Measurements from ENCODE around the gene IL24. TPM values are rescaled to one million over a fixed set of nuclear protein-coding genes. Genes with fewer than 3 reads are reported as not detected.
"Not testable (repeated sequence)": the region's sequence is repeated elsewhere in the genome, so short reads cannot be mapped to it uniquely, and the experiment has no call there.

Gene IL24
- total RNA-seq, 4 donors from 2014 or later, result not detected

DNA sequence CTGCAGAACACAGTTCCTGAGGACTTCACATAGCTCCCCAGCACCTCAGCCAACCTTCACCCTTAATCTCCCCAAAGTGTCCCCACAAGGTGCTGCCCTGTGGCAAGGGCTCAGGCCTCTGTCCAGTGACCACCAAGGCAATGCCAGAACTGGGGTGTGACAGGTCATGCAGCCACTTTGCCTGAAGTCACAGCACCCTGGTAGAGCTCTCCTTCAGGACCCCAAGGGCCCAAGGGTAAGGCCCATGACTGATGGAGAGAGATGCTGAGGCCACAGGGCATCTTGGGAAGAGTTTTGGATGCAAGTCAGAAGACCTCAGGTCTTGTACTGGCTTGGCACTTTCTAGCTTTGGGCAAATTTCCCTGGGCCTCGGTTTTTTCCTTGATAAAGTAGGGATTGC lies 25.3 kb downstream of the IL24 start:
- in situ Hi-C loops (cut with MboI; ENCODE audit: low pct_ligation_motif_present in 1 of 4, low pct_unique_long_range_greater_than_20kb in 1 of 4, low sequenced_read_pairs in 3 of 4), result loop anchor here in 2 of 4 donors (25.0 kb wide), 2 partner anchors 185 to 285 kb away; partner anchors contain the start of gene DYRK3 (in 1 of the 2)
- no peak overlapping the region for H3K4me3 ChIP-seq
- intact Hi-C loops (cut with DNase I; ENCODE audit: low total_unique reads), result no loop called here
- TF ChIP-seq POLR2AphosphoS5 (IDR thresholded peaks at IDR 0.05) (no peak), EP300 (IDR thresholded peaks at IDR 0.05; ENCODE audit: low read depth) (no peak), POLR2A (IDR thresholded peaks at IDR 0.05) (no peak)
- TF ChIP-seq, protein P1, sequence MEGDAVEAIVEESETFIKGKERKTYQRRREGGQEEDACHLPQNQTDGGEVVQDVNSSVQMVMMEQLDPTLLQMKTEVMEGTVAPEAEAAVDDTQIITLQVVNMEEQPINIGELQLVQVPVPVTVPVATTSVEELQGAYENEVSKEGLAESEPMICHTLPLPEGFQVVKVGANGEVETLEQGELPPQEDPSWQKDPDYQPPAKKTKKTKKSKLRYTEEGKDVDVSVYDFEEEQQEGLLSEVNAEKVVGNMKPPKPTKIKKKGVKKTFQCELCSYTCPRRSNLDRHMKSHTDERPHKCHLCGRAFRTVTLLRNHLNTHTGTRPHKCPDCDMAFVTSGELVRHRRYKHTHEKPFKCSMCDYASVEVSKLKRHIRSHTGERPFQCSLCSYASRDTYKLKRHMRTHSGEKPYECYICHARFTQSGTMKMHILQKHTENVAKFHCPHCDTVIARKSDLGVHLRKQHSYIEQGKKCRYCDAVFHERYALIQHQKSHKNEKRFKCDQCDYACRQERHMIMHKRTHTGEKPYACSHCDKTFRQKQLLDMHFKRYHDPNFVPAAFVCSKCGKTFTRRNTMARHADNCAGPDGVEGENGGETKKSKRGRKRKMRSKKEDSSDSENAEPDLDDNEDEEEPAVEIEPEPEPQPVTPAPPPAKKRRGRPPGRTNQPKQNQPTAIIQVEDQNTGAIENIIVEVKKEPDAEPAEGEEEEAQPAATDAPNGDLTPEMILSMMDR (IDR thresholded peaks at IDR 0.05), result no peak
- H3K9me3 ChIP-seq, result no peaks in the 10 kb centered on the region
- no peak for DNase-seq
- no peaks in the 10 kb centered on the region for H3K36me3 ChIP-seq
- 80% methylated on average over 1 of the region's 1 CpG; no CpG with 5 or more reads in 1 of the 2 donors for WGBS, 2 donors (ENCODE audit: low coverage in 1 of 2)
- peak overlapping the region; percentile 63 to 77 (median 72) for H3K27ac ChIP-seq
- peaks cover 0 to 18% (median 5%) of the 10 kb centered on the region in 4 donors for H3K4me1 ChIP-seq
- H3K27me3 ChIP-seq, result no peaks in the 10 kb centered on the region

DNA sequence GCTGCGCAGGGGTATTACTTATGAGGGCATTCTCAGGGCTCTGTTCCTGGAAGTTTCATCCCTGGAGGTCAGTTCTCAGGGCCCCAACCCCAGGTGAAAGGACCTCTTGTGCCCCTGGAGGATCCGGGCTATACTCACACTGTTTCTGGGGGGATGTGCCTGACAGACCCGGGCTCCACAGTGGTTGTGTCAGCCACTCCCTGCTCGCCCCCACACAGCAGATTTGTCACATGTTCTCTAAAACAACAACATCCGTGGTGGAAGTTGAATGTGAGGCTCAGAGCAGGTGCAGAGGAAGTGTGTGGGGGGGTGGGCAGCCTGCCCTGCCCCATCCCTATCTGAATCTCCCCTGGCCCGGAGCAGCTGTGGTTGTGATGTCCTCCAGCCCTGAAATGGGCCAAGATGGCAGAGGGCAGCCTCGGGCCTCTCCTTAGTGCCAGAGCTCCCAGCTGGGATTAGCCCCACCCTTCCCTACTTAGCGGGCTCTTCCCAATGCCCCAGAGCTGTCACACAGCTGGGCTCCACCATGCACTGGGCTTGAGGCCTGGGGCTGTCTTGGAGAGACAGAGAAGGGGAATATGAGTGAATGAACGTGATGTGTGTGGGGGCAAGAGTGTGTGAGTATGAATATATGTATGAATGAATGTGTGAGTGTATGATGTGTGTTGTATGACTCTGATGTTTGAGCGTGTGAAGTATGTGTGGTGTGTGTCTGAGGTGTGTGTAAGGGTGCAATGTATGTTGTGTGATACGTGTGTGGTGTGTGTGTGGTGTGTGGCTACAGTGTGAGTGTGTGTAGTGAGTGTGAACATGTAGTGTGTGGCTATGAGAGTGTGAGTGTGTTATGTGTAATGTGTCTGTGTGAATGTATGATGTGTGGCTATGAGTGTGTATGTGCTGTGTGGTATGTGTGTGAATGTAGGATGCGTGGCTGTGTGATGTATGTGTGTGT lies 26.0 kb downstream of the IL24 start:
- WGBS, 2 donors (ENCODE audit: low coverage in 1 of 2), result 57 to 78% methylated on average over 4 to 12 of the region's 12 CpGs
- intact Hi-C loops (cut with DNase I; ENCODE audit: low total_unique reads), result no loop called here
- Histone ChIP-seq H3K27me3 (no peaks in the 10 kb centered on the region), H3K36me3 (no peaks in the 10 kb centered on the region), H3K4me1 (peaks cover under 1 to 26% (median 8%) of the 10 kb centered on the region in 4 donors), H3K9me3 (no peaks in the 10 kb centered on the region), H3K27ac (peak overlapping the region; percentile 63 to 77 (median 72)), H3K4me3 (no peak overlapping the region)
- DNase-seq, result peak; percentile 67
- TF ChIP-seq POLR2AphosphoS5 (IDR thresholded peaks at IDR 0.05), result peak in 2 of 3 donors; percentile 5 to 35
- TF ChIP-seq EP300 (IDR thresholded peaks at IDR 0.05; ENCODE audit: low read depth), result no peak
- TF ChIP-seq POLR2A (IDR thresholded peaks at IDR 0.05), result peak; percentile 56
- in situ Hi-C loops (cut with MboI; ENCODE audit: low pct_ligation_motif_present in 1 of 4, low pct_unique_long_range_greater_than_20kb in 1 of 4, low sequenced_read_pairs in 3 of 4), result loop anchor here in 2 of 4 donors (25.0 kb wide), 2 partner anchors 186 to 286 kb away; partner anchors contain the start of gene DYRK3 (in 1 of the 2)

DNA sequence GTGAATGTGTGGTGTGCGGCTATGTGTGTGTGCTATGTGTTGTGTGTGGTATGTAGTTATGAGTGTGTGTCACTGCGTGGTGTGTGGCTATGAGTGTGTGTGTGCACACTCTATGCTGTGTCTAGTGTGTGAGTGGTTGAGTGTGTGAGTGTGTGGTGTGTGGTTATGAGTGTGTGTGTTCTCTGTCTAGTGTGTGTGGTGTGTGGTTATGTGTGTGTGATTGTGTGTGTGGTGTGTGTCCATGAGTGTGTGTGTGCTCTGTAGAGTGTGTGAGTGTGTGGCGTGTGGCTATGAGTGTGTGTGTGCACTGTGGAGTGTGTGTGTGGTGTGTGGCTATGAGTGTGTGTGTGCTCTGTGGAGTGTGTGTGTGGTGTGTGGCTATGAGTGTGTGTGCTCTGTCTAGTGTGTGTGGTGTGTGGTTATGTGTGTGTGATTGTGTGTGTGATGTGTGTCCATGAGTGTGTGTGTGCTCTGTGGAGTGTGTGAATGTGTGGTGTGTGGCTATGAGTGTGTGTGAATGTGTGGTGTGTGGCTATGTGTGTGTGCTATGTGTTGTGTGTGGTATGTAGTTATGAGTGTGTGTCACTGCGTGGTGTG lies 26.8 kb downstream of the IL24 start:
- intact Hi-C loops (cut with DNase I; ENCODE audit: low total_unique reads); H3K36me3 ChIP-seq; H3K4me3 ChIP-seq; H3K9me3 ChIP-seq; H3K27me3 ChIP-seq; DNase-seq: not testable (repeated sequence)
- Histone ChIP-seq H3K4me1 (peaks cover 5 to 29% (median 8%) of the 10 kb centered on the region in 4 donors), H3K27ac (peak overlapping the region in 1 of 4 donors; percentile 68)
- in situ Hi-C loops (cut with MboI; ENCODE audit: low pct_ligation_motif_present in 1 of 4, low pct_unique_long_range_greater_than_20kb in 1 of 4, low sequenced_read_pairs in 3 of 4), result loop anchor here in 2 of 4 donors (25.0 kb wide), 2 partner anchors 187 to 287 kb away; partner anchors contain the start of gene DYRK3 (in 1 of the 2)
- 78 to 86% methylated on average over 3 to 4 of the region's 4 CpGs for WGBS, 2 donors (ENCODE audit: low coverage in 1 of 2)

DNA sequence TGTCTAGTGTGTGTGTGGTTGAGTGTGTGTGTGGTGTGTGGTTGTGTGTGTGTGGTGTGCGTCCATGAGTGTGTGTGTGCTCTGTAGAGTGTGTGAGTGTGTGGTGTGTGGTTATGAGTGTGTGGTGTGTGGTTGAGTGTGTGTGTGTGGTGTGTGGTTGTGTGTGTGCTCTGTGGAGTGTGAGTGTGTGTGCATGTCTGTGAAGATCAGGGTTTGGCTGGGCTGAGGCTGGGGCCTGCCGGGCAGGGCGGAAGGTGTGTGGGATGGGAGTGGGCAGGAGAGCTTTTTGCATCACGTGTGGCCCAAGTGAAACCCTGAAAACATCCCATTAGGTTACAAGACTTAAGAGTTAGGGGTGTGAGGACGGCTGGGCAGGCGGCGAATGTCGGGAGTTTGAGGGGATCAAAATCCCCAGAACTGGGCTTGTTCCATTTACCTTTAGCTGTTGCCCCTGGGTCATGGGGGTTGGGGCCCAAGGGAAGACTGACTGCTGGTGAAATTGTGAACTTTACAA lies 27.4 kb downstream of the IL24 start:
- DNase-seq, result no peak
- intact Hi-C loops (cut with DNase I; ENCODE audit: low total_unique reads), result no loop called here
- no peaks in the 10 kb centered on the region for H3K36me3 ChIP-seq
- peaks cover 5 to 34% (median 8%) of the 10 kb centered on the region in 4 donors for H3K4me1 ChIP-seq
- H3K9me3 ChIP-seq, result no peaks in the 10 kb centered on the region
- no peak for TF ChIP-seq POLR2A (IDR thresholded peaks at IDR 0.05)
- TF ChIP-seq, protein P1 (IDR thresholded peaks at IDR 0.05), result no peak
- TF ChIP-seq POLR2AphosphoS5 (IDR thresholded peaks at IDR 0.05), result no peak
- no peak for TF ChIP-seq EP300 (IDR thresholded peaks at IDR 0.05; ENCODE audit: low read depth)
- in situ Hi-C loops (cut with MboI; ENCODE audit: low pct_ligation_motif_present in 1 of 4, low pct_unique_long_range_greater_than_20kb in 1 of 4, low sequenced_read_pairs in 3 of 4), result loop anchor here in 2 of 4 donors (25.0 kb wide), 2 partner anchors 187 to 287 kb away; partner anchors contain the start of gene DYRK3 (in 1 of the 2)
- H3K27me3 ChIP-seq, result no peaks in the 10 kb centered on the region
- 62 to 70% methylated on average over 5 to 8 of the region's 8 CpGs for WGBS, 2 donors (ENCODE audit: low coverage in 1 of 2)
- no peak overlapping the region for H3K4me3 ChIP-seq
- peak overlapping the region; percentile 11 to 77 (median 58) for H3K27ac ChIP-seq
